ENCODE data around the gene LENEP.

Gene LENEP

GRCh38 chr1:154954541-154954940, 38.8 kb upstream of the LENEP start:
- Histone ChIP-seq H3K36me3 (ENCODE audit: control insufficient read depth, insufficient read depth, low read length) (peaks cover 22% of the 10 kb centered on the region), H3K27me3 (ENCODE audit: control insufficient read depth, insufficient read depth, low read length) (no peaks in the 10 kb centered on the region), H3K27ac (ENCODE audit: low read depth, low read length) (peak overlapping the region; percentile 94), H3K4me1 (ENCODE audit: control insufficient read depth, insufficient read depth, low read length) (peaks cover 22% of the 10 kb centered on the region), H3K9me3 (ENCODE audit: control insufficient read depth, insufficient read depth, low read length) (no peaks in the 10 kb centered on the region), H3K4me3 (ENCODE audit: low read depth, low read length) (0 out of 2 replicates have a peak overlapping the region, but pooled peaks have one; percentile 72), H3K9ac (ENCODE audit: low read depth, low read length) (no peak overlapping the region)

GRCh38 chr1:154955039-154955717, 38.2 kb upstream of the LENEP start:
- Histone ChIP-seq H3K27me3 (ENCODE audit: control insufficient read depth, insufficient read depth, low read length) (no peaks in the 10 kb centered on the region), H3K36me3 (ENCODE audit: control insufficient read depth, insufficient read depth, low read length) (peaks cover 25% of the 10 kb centered on the region), H3K9ac (ENCODE audit: low read depth, low read length) (peak overlapping the region; percentile 68), H3K4me1 (ENCODE audit: control insufficient read depth, insufficient read depth, low read length) (peaks cover 22% of the 10 kb centered on the region), H3K27ac (ENCODE audit: low read depth, low read length) (peak overlapping the region; percentile 94), H3K4me3 (ENCODE audit: low read depth, low read length) (peak overlapping the region; percentile 72), H3K9me3 (ENCODE audit: control insufficient read depth, insufficient read depth, low read length) (no peaks in the 10 kb centered on the region)

GRCh38 chr1:154955718-154956543, 37.5 kb upstream of the LENEP start, which contains the start of gene PBXIP1:
TSS of gene PBXIP1 (minus strand) at chr1:154956099. CDS start at chr1:154953721, 2,378 bp downstream.
- Histone ChIP-seq H3K9me3 (ENCODE audit: control insufficient read depth, insufficient read depth, low read length) (no peaks in the 10 kb centered on the region), H3K4me3 (ENCODE audit: low read depth, low read length) (peak within 1 kb of the TSS; percentile 72), H3K4me1 (ENCODE audit: control insufficient read depth, insufficient read depth, low read length) (peaks cover 28% of the 10 kb centered on the region), H3K36me3 (ENCODE audit: control insufficient read depth, insufficient read depth, low read length) (peaks cover 19% of the 10 kb centered on the region), H3K27ac (ENCODE audit: low read depth, low read length) (peak within 1 kb of the TSS; percentile 94), H3K9ac (ENCODE audit: low read depth, low read length) (peak within 1 kb of the TSS; percentile 68), H3K27me3 (ENCODE audit: control insufficient read depth, insufficient read depth, low read length) (no peaks in the 10 kb centered on the region)

GRCh38 chr1:154956544-154956941, 36.8 kb upstream of the LENEP start:
- Histone ChIP-seq H3K27ac (ENCODE audit: low read depth, low read length) (peak overlapping the region; percentile 94), H3K27me3 (ENCODE audit: control insufficient read depth, insufficient read depth, low read length) (no peaks in the 10 kb centered on the region), H3K9me3 (ENCODE audit: control insufficient read depth, insufficient read depth, low read length) (no peaks in the 10 kb centered on the region), H3K4me3 (ENCODE audit: low read depth, low read length) (peak overlapping the region; percentile 72), H3K9ac (ENCODE audit: low read depth, low read length) (peak overlapping the region; percentile 29; the same call in 1 of the 2 replicates), H3K4me1 (ENCODE audit: control insufficient read depth, insufficient read depth, low read length) (peaks cover 30% of the 10 kb centered on the region), H3K36me3 (ENCODE audit: control insufficient read depth, insufficient read depth, low read length) (peaks cover 16% of the 10 kb centered on the region; the same call in 1 of the 2 replicates)

GRCh38 chr1:154957091-154957657, 36.2 kb upstream of the LENEP start:
- H3K27me3 ChIP-seq (ENCODE audit: control insufficient read depth, insufficient read depth, low read length) = no peaks in the 10 kb centered on the region
- peaks cover 16% of the 10 kb centered on the region; the same call in 1 of the 2 replicates for H3K36me3 ChIP-seq (ENCODE audit: control insufficient read depth, insufficient read depth, low read length)
- H3K27ac ChIP-seq (ENCODE audit: low read depth, low read length) = peak overlapping the region; percentile 94
- H3K4me1 ChIP-seq (ENCODE audit: control insufficient read depth, insufficient read depth, low read length) = peaks cover 30% of the 10 kb centered on the region
- no peaks in the 10 kb centered on the region for H3K9me3 ChIP-seq (ENCODE audit: control insufficient read depth, insufficient read depth, low read length)
- H3K9ac ChIP-seq (ENCODE audit: low read depth, low read length) = no peak overlapping the region
- H3K4me3 ChIP-seq (ENCODE audit: low read depth, low read length) = peak overlapping the region; percentile 72

- peaks cover 20% of the 10 kb centered on the region for H3K36me3 ChIP-seq (ENCODE audit: control insufficient read depth, insufficient read depth, low read length)
- no peak overlapping the region for H3K27ac ChIP-seq (ENCODE audit: low read depth, low read length)
- H3K27me3 ChIP-seq (ENCODE audit: control insufficient read depth, insufficient read depth, low read length) = no peaks in the 10 kb centered on the region
- H3K9me3 ChIP-seq (ENCODE audit: control insufficient read depth, insufficient read depth, low read length) = no peaks in the 10 kb centered on the region
- no peak overlapping the region for H3K4me3 ChIP-seq (ENCODE audit: low read depth, low read length)
- H3K4me1 ChIP-seq (ENCODE audit: control insufficient read depth, insufficient read depth, low read length) = peaks cover 30% of the 10 kb centered on the region
- H3K9ac ChIP-seq (ENCODE audit: low read depth, low read length) = no peak overlapping the region
These were observed 35.4 kb upstream of the LENEP start for GRCh38 chr1:154958036-154958435.

GRCh38 chr1:154958681-154959425, 34.5 kb upstream of the LENEP start:
- peaks cover 34% of the 10 kb centered on the region for H3K4me1 ChIP-seq (ENCODE audit: control insufficient read depth, insufficient read depth, low read length)
- no peak overlapping the region for H3K4me3 ChIP-seq (ENCODE audit: low read depth, low read length)
- H3K9me3 ChIP-seq (ENCODE audit: control insufficient read depth, insufficient read depth, low read length) = no peaks in the 10 kb centered on the region
- no peak overlapping the region for H3K27ac ChIP-seq (ENCODE audit: low read depth, low read length)
- H3K36me3 ChIP-seq (ENCODE audit: control insufficient read depth, insufficient read depth, low read length) = peaks cover 29% of the 10 kb centered on the region
- no peak overlapping the region for H3K9ac ChIP-seq (ENCODE audit: low read depth, low read length)
- H3K27me3 ChIP-seq (ENCODE audit: control insufficient read depth, insufficient read depth, low read length) = no peaks in the 10 kb centered on the region

GRCh38 chr1:154959426-154959780, 34.0 kb upstream of the LENEP start:
- no peak overlapping the region for H3K27ac ChIP-seq (ENCODE audit: low read depth, low read length)
- H3K9me3 ChIP-seq (ENCODE audit: control insufficient read depth, insufficient read depth, low read length) = no peaks in the 10 kb centered on the region
- no peak overlapping the region for H3K9ac ChIP-seq (ENCODE audit: low read depth, low read length)
- H3K4me3 ChIP-seq (ENCODE audit: low read depth, low read length) = no peak overlapping the region
- no peaks in the 10 kb centered on the region for H3K27me3 ChIP-seq (ENCODE audit: control insufficient read depth, insufficient read depth, low read length)
- peaks cover 34% of the 10 kb centered on the region for H3K4me1 ChIP-seq (ENCODE audit: control insufficient read depth, insufficient read depth, low read length)
- peaks cover 34% of the 10 kb centered on the region for H3K36me3 ChIP-seq (ENCODE audit: control insufficient read depth, insufficient read depth, low read length)

GRCh38 chr1:154960446-154961136, 32.8 kb upstream of the LENEP start:
- H3K27ac ChIP-seq (ENCODE audit: low read depth, low read length) = peak overlapping the region; percentile 98
- H3K27me3 ChIP-seq (ENCODE audit: control insufficient read depth, insufficient read depth, low read length) = no peaks in the 10 kb centered on the region
- H3K4me3 ChIP-seq (ENCODE audit: low read depth, low read length) = peak overlapping the region; percentile 83
- H3K9me3 ChIP-seq (ENCODE audit: control insufficient read depth, insufficient read depth, low read length) = no peaks in the 10 kb centered on the region
- peaks cover 44% of the 10 kb centered on the region for H3K36me3 ChIP-seq (ENCODE audit: control insufficient read depth, insufficient read depth, low read length)
- peak overlapping the region; percentile 97; the same call in 1 of the 2 replicates for H3K9ac ChIP-seq (ENCODE audit: low read depth, low read length)
- peaks cover 26% of the 10 kb centered on the region for H3K4me1 ChIP-seq (ENCODE audit: control insufficient read depth, insufficient read depth, low read length)

All from HUES48 (cell line).